GM12878 (cell line): ENCODE measurements around the gene EMID1. TPM values are rescaled to one million over a fixed set of nuclear protein-coding genes. Genes with fewer than 3 reads are reported as not detected.

Source experiments
- ASH2L ChIP-seq: fragments of 300-600, 200-600 bp; sonication (generic); IDR thresholded peaks from 2 replicates; pipeline ENCODE4 v1.6.1; 2017; ENCODE audit warnings: low read depth, mild to moderate bottlenecking, borderline replicate concordance
- ATF7 ChIP-seq: fragments of 450-650 bp; IDR thresholded peaks from 2 replicates; pipeline ENCODE4 v1.6.1; 2016; ENCODE audit warnings: low read depth, mild to moderate bottlenecking
- BRCA1 ChIP-seq: IDR thresholded peaks from 2 replicates; pipeline ENCODE4 v1.6.1; 2011; ENCODE audit warnings: low read depth, low read length, improper control_type of control experiment
- CBX5 ChIP-seq: sonication (generic); IDR thresholded peaks from 2 replicates; pipeline ENCODE4 v1.6.1; 2016; ENCODE audit warnings: low read depth, moderate library complexity, mild to moderate bottlenecking, inconsistent platforms
- CREM ChIP-seq: IDR thresholded peaks from 2 replicates; pipeline ENCODE4 v1.6.1; 2014; ENCODE audit warnings: antibody characterized with exemption, low read depth
- ESRRA ChIP-seq: IDR thresholded peaks from 2 replicates; pipeline ENCODE4 v1.6.1; 2012; ENCODE audit warnings: mild to moderate bottlenecking, low read length, improper control_type of control experiment
- GATAD2B ChIP-seq: fragments of 450-650 bp; conservative IDR thresholded peaks from 2 replicates; pipeline ENCODE4 v1.6.1; 2017; ENCODE audit warnings: low read depth, mild to moderate bottlenecking, moderate library complexity
- IKZF1 ChIP-seq: fragments of 450-650 bp; conservative IDR thresholded peaks from 2 replicates; pipeline ENCODE4 v1.6.1; 2017; ENCODE audit warnings: antibody characterized with exemption, mild to moderate bottlenecking
- JUNB ChIP-seq: IDR thresholded peaks from 2 replicates; pipeline ENCODE4 v1.6.1; 2016; ENCODE audit warnings: antibody characterized with exemption, mild to moderate bottlenecking
- KDM1A ChIP-seq: fragments of 200-600 bp; sonication (generic); IDR thresholded peaks from 2 replicates; pipeline ENCODE4 v1.6.1; 2016; ENCODE audit warnings: borderline replicate concordance
- MEF2A ChIP-seq: IDR thresholded peaks from 2 replicates; pipeline ENCODE4 v1.6.1; 2011; ENCODE audit warnings: low read depth, mild to moderate bottlenecking, low read length, moderate library complexity; ENCODE audit not compliant: insufficient read depth
- MEF2B ChIP-seq: fragments of 450-650 bp; IDR thresholded peaks from 2 replicates; pipeline ENCODE4 v1.6.1; 2018; ENCODE audit warnings: mild to moderate bottlenecking, moderate library complexity; ENCODE audit not compliant: partially characterized antibody, poor library complexity, severe bottlenecking
- MTA2 ChIP-seq: fragments of 450-650 bp; IDR thresholded peaks from 2 replicates; pipeline ENCODE4 v1.6.1; 2016; ENCODE audit warnings: low read depth, mild to moderate bottlenecking, moderate library complexity
- MYB ChIP-seq: fragments of 150-350 bp; IDR thresholded peaks from 2 replicates; pipeline ENCODE4 v1.6.1; 2014; ENCODE audit warnings: mild to moderate bottlenecking, low read depth, low read length, borderline replicate concordance
- NBN ChIP-seq: fragments of 450-650 bp; IDR thresholded peaks from 2 replicates; pipeline ENCODE4 v1.6.1; 2016
- NFYA ChIP-seq: IDR thresholded peaks from 2 replicates; pipeline ENCODE4 v1.6.1; 2011; ENCODE audit warnings: low read depth, mild to moderate bottlenecking, low read length, improper control_type of control experiment, borderline replicate concordance
- NR2C2 ChIP-seq: IDR thresholded peaks from 2 replicates; pipeline ENCODE4 v1.6.1; 2011; ENCODE audit warnings: borderline replicate concordance, low read depth; ENCODE audit not compliant: control insufficient read depth, insufficient read length
- RCOR1 ChIP-seq: conservative IDR thresholded peaks from 2 replicates; pipeline ENCODE4 v1.6.1; 2012; ENCODE audit warnings: low read depth, low read length, improper control_type of control experiment
- SP1 ChIP-seq: IDR thresholded peaks from one replicate; pipeline ENCODE4 v1.6.1; 2011; ENCODE audit warnings: low read depth, low read length
- TCF12 ChIP-seq: IDR thresholded peaks from 2 replicates; pipeline ENCODE4 v1.6.1; 2011; ENCODE audit warnings: low read depth, mild to moderate bottlenecking, low read length
- YBX1 ChIP-seq: fragments of 450-650 bp; IDR thresholded peaks from 2 replicates; pipeline ENCODE4 v1.6.1; 2016; ENCODE audit warnings: antibody characterized with exemption
- ZNF207 ChIP-seq: fragments of 450-650 bp; IDR thresholded peaks from 2 replicates; pipeline ENCODE4 v1.6.1; 2014; ENCODE audit warnings: antibody characterized with exemption, mild to moderate bottlenecking, borderline replicate concordance
- ZNF217 ChIP-seq: fragments of 450-650 bp; IDR thresholded peaks from 2 replicates; pipeline ENCODE4 v1.6.1; 2017; ENCODE audit warnings: antibody characterized with exemption, mild to moderate bottlenecking
- ZNF24 ChIP-seq: fragments of 450-650 bp; IDR thresholded peaks from 2 replicates; pipeline ENCODE4 v1.6.1; 2017; ENCODE audit warnings: antibody characterized with exemption, mild to moderate bottlenecking
- polyA plus RNA-seq, 11 experiments: library from polyadenylated mRNA; depleted of rRNA in 4 of 11; unstranded in 6 of 11; stranded (reverse) in 5 of 11; fragments of >200 nt; fragmentation: Nextera tagmentation in 4 of 11; fragmentation: Illumina TruSeq in 1 of 11; extraction: Ambion mirVana in 4 of 11; extraction: Trizol in 1 of 11; gene quantifications; 1 replicate in 1 of 11; 2 replicates in 10 of 11; pipeline versions ENCODE4 v1.2.1 to v1.2.3, GENCODE V29; 2011 to 2016; ENCODE audit warnings: inconsistent platforms in 2 of 11, missing spikeins in 2 of 11, low read depth in 1 of 11
- total RNA-seq, 4 experiments: library from RNA; depleted of rRNA in 3 of 4; stranded (reverse); fragments of >200 nt in 3 of 4; fragmentation: Illumina TruSeq in 1 of 4; extraction: Trizol in 1 of 4; gene quantifications; 2 replicates each; pipeline versions ENCODE4 v1.2.1 to v1.2.3, GENCODE V29; 2013 to 2021
- TF ChIP-seq, protein P1 (sequence below): fragments of 450-650 bp; formaldehyde crosslinking; IDR thresholded peaks from 2 replicates; pipeline ENCODE4 v1.5.0; 2022; ENCODE audit warnings: mild to moderate bottlenecking, missing genetic modification characterization
- TF ChIP-seq, protein P2 (sequence below): IDR thresholded peaks from 2 replicates; pipeline ENCODE4 v1.6.1; 2012; ENCODE audit warnings: low read depth, low read length, improper control_type of control experiment
- TF ChIP-seq, protein P3 (sequence below): IDR thresholded peaks from 2 replicates; pipeline ENCODE4 v1.6.1; 2011; ENCODE audit warnings: mild to moderate bottlenecking, low read depth, low read length, moderate library complexity; ENCODE audit not compliant: insufficient replicate concordance

The EMID1 gene
- total and polyA plus RNA-seq, 10 of the 15 experiments (the other 5 are each of a cell fraction or from before 2014, with no cell fraction given), result 1.2 to 60.3 (median 12.0) TPM

DNA sequence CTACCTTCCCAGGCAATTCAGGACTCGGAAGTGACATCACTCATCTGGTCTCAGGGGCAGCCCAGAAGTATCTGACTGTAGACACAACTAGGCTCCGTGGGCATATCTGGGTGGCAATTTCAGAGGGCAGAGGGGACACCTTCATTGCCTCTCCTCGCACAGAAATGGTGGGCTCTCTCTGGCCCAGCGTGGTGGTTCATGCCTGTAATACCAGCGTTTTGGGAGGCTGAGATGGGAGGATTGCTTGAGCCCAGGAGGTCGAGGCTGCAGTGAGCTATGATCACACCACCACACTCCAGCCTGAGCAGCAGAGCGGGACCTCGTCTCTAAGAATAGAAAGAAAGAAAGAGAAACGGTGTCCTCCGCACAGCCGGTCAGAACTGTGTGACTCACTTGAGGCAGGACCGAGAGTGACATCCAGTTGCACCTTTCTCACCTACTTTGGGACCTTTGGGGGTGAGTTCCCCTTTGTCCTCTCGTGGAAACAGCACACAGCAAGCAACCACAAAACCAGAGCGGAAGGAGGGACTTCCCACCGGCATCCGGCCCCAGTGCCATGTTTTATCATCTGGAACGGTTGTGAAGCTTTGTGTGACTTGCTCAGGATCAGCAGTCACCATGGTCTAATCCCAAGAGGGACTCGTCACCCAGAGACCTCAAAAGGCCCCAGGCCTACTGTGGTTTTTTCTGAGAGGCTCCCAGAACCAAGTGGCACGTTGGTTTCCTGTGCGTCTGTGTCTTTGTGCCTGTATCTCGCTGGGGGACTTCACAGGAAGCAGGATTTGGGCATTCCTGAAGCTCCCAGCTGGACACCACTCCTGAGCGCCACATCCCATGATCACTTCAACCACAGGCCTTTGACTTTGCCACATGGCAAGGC, 38.4 kb upstream of the EMID1 start (continued):
- TF ChIP-seq ZNF217, result peak; percentile 99
- TF ChIP-seq YBX1, result peak; percentile 98
- peak; percentile 96 for TF ChIP-seq TCF12
- TF ChIP-seq NFYA, result no peak
- TF ChIP-seq ATF7, result peak; percentile 97
- peak; percentile 93 for TF ChIP-seq CREM
- TF ChIP-seq, protein P1, sequence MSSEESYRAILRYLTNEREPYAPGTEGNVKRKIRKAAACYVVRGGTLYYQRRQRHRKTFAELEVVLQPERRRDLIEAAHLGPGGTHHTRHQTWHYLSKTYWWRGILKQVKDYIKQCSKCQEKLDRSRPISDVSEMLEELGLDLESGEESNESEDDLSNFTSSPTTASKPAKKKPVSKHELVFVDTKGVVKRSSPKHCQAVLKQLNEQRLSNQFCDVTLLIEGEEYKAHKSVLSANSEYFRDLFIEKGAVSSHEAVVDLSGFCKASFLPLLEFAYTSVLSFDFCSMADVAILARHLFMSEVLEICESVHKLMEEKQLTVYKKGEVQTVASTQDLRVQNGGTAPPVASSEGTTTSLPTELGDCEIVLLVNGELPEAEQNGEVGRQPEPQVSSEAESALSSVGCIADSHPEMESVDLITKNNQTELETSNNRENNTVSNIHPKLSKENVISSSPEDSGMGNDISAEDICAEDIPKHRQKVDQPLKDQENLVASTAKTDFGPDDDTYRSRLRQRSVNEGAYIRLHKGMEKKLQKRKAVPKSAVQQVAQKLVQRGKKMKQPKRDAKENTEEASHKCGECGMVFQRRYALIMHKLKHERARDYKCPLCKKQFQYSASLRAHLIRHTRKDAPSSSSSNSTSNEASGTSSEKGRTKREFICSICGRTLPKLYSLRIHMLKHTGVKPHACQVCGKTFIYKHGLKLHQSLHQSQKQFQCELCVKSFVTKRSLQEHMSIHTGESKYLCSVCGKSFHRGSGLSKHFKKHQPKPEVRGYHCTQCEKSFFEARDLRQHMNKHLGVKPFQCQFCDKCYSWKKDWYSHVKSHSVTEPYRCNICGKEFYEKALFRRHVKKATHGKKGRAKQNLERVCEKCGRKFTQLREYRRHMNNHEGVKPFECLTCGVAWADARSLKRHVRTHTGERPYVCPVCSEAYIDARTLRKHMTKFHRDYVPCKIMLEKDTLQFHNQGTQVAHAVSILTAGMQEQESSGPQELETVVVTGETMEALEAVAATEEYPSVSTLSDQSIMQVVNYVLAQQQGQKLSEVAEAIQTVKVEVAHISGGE (CRISPR knock-in tag), result no peak
- peak; percentile 60; the same call in 1 of the 2 replicates for TF ChIP-seq ZNF207
- TF ChIP-seq GATAD2B, result peak; percentile 100
- peak; percentile 90 for TF ChIP-seq CBX5
- TF ChIP-seq KDM1A, result no peak
- TF ChIP-seq MEF2B, result peak; percentile 100
- TF ChIP-seq SP1, result peak; percentile 86
- peak; percentile 92 for TF ChIP-seq MEF2A
- no peak for TF ChIP-seq RCOR1
- TF ChIP-seq IKZF1, result peak; percentile 99
- no peak; the same call in 1 of the 2 replicates for TF ChIP-seq MYB
- peak; percentile 98 for TF ChIP-seq MTA2
- TF ChIP-seq, protein P2, sequence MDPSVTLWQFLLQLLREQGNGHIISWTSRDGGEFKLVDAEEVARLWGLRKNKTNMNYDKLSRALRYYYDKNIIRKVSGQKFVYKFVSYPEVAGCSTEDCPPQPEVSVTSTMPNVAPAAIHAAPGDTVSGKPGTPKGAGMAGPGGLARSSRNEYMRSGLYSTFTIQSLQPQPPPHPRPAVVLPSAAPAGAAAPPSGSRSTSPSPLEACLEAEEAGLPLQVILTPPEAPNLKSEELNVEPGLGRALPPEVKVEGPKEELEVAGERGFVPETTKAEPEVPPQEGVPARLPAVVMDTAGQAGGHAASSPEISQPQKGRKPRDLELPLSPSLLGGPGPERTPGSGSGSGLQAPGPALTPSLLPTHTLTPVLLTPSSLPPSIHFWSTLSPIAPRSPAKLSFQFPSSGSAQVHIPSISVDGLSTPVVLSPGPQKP, result peak; percentile 63
- peak; percentile 79 for TF ChIP-seq JUNB
- 0 out of 2 replicates have a peak, but pooled peaks have one; percentile 78 for TF ChIP-seq ZNF24
- no peak; the same call in 1 of the 2 replicates for TF ChIP-seq BRCA1
- TF ChIP-seq, protein P3, sequence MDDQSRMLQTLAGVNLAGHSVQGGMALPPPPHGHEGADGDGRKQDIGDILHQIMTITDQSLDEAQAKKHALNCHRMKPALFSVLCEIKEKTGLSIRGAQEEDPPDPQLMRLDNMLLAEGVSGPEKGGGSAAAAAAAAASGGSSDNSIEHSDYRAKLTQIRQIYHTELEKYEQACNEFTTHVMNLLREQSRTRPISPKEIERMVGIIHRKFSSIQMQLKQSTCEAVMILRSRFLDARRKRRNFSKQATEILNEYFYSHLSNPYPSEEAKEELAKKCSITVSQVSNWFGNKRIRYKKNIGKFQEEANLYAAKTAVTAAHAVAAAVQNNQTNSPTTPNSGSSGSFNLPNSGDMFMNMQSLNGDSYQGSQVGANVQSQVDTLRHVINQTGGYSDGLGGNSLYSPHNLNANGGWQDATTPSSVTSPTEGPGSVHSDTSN, result peak; percentile 74
- no peak for TF ChIP-seq NR2C2
- TF ChIP-seq NBN, result peak; percentile 99
- TF ChIP-seq ASH2L, result no peak
- 0 out of 2 replicates have a peak, but pooled peaks have one; percentile 50 for TF ChIP-seq ESRRA
